Hepatocyte (in vitro differentiated cells): Measurements from ENCODE around the gene JAKMIP1.

Experiments used
- CTCF ChIP-seq: fragments of 200-600 bp; sonication (generic); IDR thresholded peaks from 2 replicates; pipeline ENCODE4 v1.5.1; 2016; ENCODE audit warnings: antibody characterized with exemption, mild to moderate bottlenecking; ENCODE audit not compliant: poor library complexity
- EZH2 ChIP-seq: fragments of 200-600 bp; sonication (generic); IDR thresholded peaks from 2 replicates; pipeline ENCODE4 v1.6.1; 2016; ENCODE audit warnings: antibody characterized with exemption, mild to moderate bottlenecking, borderline replicate concordance
- EZH2phosphoT487 ChIP-seq: fragments of 200-600 bp; sonication (generic); IDR thresholded peaks from one replicate; pipeline ENCODE4 v1.6.1; 2018; ENCODE audit warnings: antibody characterized with exemption, mild to moderate bottlenecking, low read depth, moderate library complexity; ENCODE audit not compliant: unreplicated experiment, severe bottlenecking

- TF ChIP-seq CTCF (no peak), EZH2phosphoT487 (no peak), EZH2 (no peak)
Observed at GRCh38 chr4:5984843-5985242, 215.5 kb downstream of the JAKMIP1 start.
